Cardiac fibroblast (primary cell): ENCODE data around the gene MBD2.

ENCODE experiments used
- DNase-seq, 2 donors: peaks; one replicate each; pipeline versions ENCODE4 v3.0.0 to v3.0.0-alpha.2; 2010; ENCODE audit warnings: low read depth in 2 of 2
- H3K4me3 ChIP-seq, 2 donors: replicated peaks in 1 of 2; 1 replicate in 1 of 2; 2 replicates in 1 of 2; pipeline ENCODE4 v1.5.1; 2011; ENCODE audit warnings: low read depth in 2 of 2, low read length in 2 of 2, mild to moderate bottlenecking in 2 of 2, moderate library complexity in 1 of 2
- TF ChIP-seq, protein P1 (sequence below): IDR thresholded peaks from one replicate; pipeline ENCODE4 v1.5.1; 2011; ENCODE audit warnings: low read depth, mild to moderate bottlenecking, low read length, inconsistent platforms

The MBD2 gene

DNA sequence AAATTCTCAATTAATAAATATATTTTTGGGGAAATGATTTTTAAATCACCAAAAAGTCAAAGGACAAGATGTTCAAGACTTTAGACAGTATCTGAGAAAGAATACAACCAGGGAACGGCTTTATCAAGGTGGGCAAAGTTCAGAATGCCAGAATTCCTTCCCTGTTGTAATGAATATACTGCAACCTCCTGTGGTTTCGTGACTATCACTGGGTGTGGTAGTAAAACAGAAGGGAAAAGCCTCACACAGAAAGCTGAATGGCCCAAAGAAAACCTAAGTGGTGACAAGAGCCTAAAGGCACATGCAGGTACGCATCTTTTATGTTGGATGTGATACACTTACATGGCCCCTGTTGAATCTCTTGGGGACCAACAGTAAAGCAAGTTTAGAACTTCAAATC lies 37.1 kb downstream of the MBD2 start:
- no peak overlapping the region for H3K4me3 ChIP-seq
- no peak for DNase-seq
- TF ChIP-seq, protein P1, sequence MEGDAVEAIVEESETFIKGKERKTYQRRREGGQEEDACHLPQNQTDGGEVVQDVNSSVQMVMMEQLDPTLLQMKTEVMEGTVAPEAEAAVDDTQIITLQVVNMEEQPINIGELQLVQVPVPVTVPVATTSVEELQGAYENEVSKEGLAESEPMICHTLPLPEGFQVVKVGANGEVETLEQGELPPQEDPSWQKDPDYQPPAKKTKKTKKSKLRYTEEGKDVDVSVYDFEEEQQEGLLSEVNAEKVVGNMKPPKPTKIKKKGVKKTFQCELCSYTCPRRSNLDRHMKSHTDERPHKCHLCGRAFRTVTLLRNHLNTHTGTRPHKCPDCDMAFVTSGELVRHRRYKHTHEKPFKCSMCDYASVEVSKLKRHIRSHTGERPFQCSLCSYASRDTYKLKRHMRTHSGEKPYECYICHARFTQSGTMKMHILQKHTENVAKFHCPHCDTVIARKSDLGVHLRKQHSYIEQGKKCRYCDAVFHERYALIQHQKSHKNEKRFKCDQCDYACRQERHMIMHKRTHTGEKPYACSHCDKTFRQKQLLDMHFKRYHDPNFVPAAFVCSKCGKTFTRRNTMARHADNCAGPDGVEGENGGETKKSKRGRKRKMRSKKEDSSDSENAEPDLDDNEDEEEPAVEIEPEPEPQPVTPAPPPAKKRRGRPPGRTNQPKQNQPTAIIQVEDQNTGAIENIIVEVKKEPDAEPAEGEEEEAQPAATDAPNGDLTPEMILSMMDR: no peak

DNA sequence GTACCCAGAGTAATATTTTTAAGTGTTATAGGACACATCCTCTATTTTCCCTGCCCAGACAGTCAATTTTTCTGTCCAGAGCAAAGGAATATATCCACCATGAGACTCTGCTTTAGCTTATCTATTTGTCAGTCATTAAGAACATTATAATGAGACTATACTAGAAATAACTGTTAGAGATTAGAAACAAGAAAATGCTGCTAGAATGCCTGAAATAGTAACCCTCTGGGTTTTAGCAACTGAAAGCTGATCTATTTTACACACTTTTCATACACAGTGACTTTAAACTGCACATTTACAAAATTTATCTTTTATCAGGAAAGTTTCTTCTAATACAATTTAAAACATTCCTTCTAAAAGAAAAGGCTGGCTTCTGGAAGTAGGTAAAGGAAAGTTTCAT lies 39.6 kb downstream of the MBD2 start:
- TF ChIP-seq, protein P1: no peak
- H3K4me3 ChIP-seq: no peak overlapping the region

DNA sequence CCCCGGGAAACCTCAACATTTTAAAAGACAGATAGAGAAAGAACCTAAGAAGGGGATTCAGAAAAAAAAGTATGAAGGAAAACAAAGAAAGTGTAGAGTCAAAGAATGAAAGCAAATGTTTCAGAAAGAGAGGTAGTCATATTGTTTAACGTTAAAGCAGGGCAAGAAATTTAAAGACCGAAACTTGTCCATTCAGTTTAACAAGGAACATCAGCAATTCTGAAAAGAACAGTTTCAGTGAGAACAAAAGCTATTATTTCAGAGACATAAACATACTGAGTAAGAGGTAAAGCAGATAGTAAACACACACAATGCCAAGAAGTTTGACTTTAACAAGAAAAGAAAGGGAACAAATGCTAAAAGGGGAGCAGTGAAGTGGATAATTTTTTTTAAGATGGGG lies 41.1 kb downstream of the MBD2 start:
- TF ChIP-seq, protein P1: no peak
- no peak for DNase-seq
- no peak overlapping the region for H3K4me3 ChIP-seq

More for the DNA sequence above, 39.6 kb downstream of the MBD2 start:
- no peak for DNase-seq

DNA sequence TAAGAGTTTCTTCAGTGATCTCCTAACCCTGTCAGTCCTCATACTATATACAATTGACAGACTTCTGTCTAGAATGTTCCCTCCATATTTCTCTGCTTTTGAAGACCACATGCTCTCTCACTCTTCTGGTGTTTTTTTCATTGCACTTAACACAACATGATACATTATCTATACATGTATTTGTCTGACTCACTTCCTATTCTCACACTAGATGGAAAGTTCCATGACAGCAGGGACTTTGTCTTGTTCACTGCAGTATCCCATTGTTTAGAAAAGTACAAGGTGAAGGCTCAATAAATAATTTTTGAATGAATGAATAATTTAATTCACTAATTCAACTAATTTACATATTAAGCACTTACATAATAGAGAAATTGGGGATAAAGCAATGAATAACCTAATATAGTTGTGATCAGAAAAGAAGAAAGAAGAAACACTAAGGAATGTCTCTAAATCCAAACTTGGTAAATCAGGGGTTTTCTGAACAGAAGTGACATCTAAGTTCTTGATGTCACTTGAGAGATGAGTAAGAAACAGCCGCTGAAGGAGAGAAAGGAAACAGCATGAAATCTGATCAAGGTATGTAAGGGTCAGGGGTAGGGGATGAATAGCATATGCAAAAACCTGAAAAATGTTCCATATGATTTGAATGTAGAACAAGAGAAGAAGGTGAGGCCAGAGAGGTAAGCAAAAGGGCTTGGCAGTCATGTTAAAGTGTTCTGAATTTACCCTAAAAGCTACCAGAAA lies 42.4 kb downstream of the MBD2 start:
- TF ChIP-seq, protein P1: no peak
- H3K4me3 ChIP-seq: no peak overlapping the region
- peak; percentile 20 to 43 for DNase-seq

DNA sequence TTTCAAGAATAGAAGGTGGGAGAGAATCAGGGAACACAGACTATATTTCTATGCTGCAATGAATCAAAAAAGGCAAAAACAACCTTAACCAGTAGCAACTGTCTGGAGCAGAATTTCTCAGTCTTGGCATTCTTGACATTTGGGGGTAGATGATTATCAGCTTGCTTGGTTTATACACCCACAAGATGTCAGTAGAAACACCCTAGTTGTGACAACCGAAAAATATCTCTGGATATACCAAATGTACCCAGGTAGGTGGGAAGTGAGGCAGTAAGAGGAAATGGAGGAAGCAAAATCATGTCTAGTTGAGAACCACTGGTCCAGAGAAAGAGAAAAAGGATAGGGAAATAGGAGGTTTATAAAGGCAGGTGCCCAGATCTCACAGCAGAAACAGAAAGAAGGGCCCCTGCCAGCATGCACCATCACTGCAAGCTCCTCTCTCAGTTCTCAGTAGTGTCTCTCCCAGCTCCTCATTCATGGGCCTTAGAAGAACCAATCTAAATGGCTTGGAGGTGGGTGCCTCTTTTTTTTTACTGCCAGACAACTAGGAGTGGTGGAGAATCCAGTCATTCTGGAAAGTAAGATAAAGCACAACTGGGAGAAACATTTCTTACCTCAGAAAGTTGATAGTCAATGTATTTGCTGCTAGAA lies 50.4 kb downstream of the MBD2 start:
- no peak overlapping the region for H3K4me3 ChIP-seq
- DNase-seq: no peak
- TF ChIP-seq, protein P1: no peak

DNA sequence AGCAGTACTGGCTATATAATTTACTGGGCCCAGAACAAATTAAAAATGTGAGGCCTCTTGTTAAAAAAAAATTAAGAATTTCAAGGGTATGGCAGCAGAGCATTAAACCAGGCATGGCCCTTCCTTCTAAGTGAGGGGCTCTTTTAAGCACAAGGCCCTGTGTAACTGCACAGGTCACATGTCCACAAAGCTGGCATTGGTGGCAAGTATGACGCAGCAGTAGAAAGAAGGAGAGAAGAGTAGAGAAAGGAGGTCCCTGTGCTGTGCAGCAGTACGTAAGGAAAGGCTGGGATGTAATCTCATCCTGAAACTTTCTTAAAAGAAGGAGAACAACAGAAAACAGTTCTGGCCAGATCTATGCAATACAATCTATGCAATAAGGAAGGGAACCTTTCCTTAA lies 51.2 kb downstream of the MBD2 start:
- TF ChIP-seq, protein P1: no peak
- H3K4me3 ChIP-seq: no peak overlapping the region
- DNase-seq: no peak
